ENCODE data around the gene CD72.
"Not testable (repeated sequence)": the region's sequence is repeated elsewhere in the genome, so short reads cannot be mapped to it uniquely, and the experiment has no call there.

The CD72 gene

GRCh38 chr9:35615981-35616680 lies 2.1 kb downstream of the CD72 start:
- no peak for DNase-seq

GRCh38 chr9:35612843-35613242 lies 5.4 kb downstream of the CD72 start:
- DNase-seq = no peak

- DNase-seq = not testable (repeated sequence)
Measured at GRCh38 chr9:35612066-35612465, 6.1 kb downstream of the CD72 start.

- peak; percentile 62 to 72 for DNase-seq
Measured at GRCh38 chr9:35611230-35611797, 6.9 kb downstream of the CD72 start.

- DNase-seq = no peak
Measured at GRCh38 chr9:35609820-35610163, 8.4 kb downstream of the CD72 start.

- DNase-seq = no peak
Measured at GRCh38 chr9:35609001-35609819, 9.0 kb downstream of the CD72 start.

- no peak for DNase-seq
Measured at GRCh38 chr9:35608221-35608620, 10.0 kb downstream of the CD72 start.

- DNase-seq = no peak
Measured at GRCh38 chr9:35606726-35607125, 11.5 kb downstream of the CD72 start.

GRCh38 chr9:35606138-35606504 lies 12.1 kb downstream of the CD72 start:
- DNase-seq = no peak

GRCh38 chr9:35605351-35606137 lies 12.7 kb downstream of the CD72 start:
- DNase-seq = peak; percentile 18 to 39

GRCh38 chr9:35604578-35605350 lies 13.4 kb downstream of the CD72 start, which contains the start of gene TESK1:
TESK1 (plus strand) TSS chr9:35605262; CDS start chr9:35605620, 358 bp downstream.
- DNase-seq = peak; percentile 81 to 87

- DNase-seq = peak; percentile 100
Measured at GRCh38 chr9:35603986-35604577, 14.1 kb downstream of the CD72 start.

- DNase-seq = no peak
Measured at GRCh38 chr9:35603506-35603985, 14.7 kb downstream of the CD72 start.

GRCh38 chr9:35599763-35600604 lies 18.2 kb downstream of the CD72 start:
- no peak for DNase-seq

GRCh38 chr9:35598866-35599590 lies 19.2 kb downstream of the CD72 start:
- no peak for DNase-seq

- not testable (repeated sequence) for DNase-seq
Measured at GRCh38 chr9:35596907-35597306, 21.3 kb downstream of the CD72 start.

- no peak for DNase-seq
Measured at GRCh38 chr9:35594471-35594870, 23.7 kb downstream of the CD72 start.

- no peak for DNase-seq
Measured at GRCh38 chr9:35593581-35593980, 24.6 kb downstream of the CD72 start.

GRCh38 chr9:35588506-35588905 lies 29.7 kb downstream of the CD72 start:
- DNase-seq = not testable (repeated sequence)

GRCh38 chr9:35584681-35585080 lies 33.5 kb downstream of the CD72 start:
- not testable (repeated sequence) for DNase-seq

Data from CD4-positive, alpha-beta T cell treated with Interferon alpha-2 for 1 hour (primary cell).